ENCODE measurements around the gene MSI2. TPM values are rescaled to one million over a fixed set of nuclear protein-coding genes. Genes with fewer than 3 reads are reported as not detected.

The MSI2 gene
- polyA plus RNA-seq, 1 of the 3 experiments (the other 2 are of a cell fraction): 24.1 TPM

DNA sequence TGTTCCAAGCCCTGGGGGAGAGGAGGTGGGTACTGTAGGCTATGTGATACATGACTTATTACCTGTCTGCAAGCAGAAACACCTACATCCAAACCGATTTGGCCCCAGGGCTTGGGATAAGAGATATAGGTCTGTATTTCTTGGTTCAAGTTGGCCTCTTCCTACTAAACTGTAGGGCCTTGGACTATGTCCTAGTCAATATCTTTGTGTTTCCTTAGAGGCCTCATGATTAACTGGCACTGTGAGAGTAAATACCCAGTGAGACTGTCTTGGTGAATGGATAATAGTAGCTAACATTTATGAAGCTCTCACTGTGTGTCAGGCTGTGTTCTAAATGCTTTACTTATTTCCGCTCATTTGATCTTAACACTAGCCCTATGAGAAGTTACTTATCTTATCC lies 70.0 kb downstream of the MSI2 start:
- H3K9me3 ChIP-seq: no peaks in the 10 kb centered on the region
- no peaks in the 10 kb centered on the region for H3K9me2 ChIP-seq
- no peak overlapping the region for H2AFZ ChIP-seq (ENCODE audit: low read depth)
- ChIA-PET POLR2A (no interaction called here), CTCF (interaction anchor here (1.3 to 2.0 kb wide), 3 partner anchors 11 to 421 kb away, joined by 3 to 6 read pairs (median 4); no protein-coding TSS in a partner anchor)
- no peak for DNase-seq
- no peaks in the 10 kb centered on the region for H3F3A ChIP-seq (replicated peaks; ENCODE audit: insufficient read depth)
- no peak overlapping the region for H3K4me3 ChIP-seq (ENCODE audit: low read depth in 2 of 2, low read length in 1 of 2)
- H3K27ac ChIP-seq (ENCODE audit: low read depth in 2 of 2, low read length in 1 of 2): peak overlapping the region in 1 of 2 experiments; percentile 14; a peak in 1 of 4 replicates
- no peak overlapping the region for H3K4me2 ChIP-seq
- no peak for TF ChIP-seq POLR2AphosphoS5 (IDR thresholded peaks at IDR 0.05; ENCODE audit: low read depth, low read length)
- TF ChIP-seq TAF1 (IDR thresholded peaks at IDR 0.05; ENCODE audit: borderline replicate concordance, low read depth, low read length): no peak
- no peak for TF ChIP-seq YY1 (IDR thresholded peaks at IDR 0.05; ENCODE audit: low read depth)
- TF ChIP-seq TCF12 (IDR thresholded peaks at IDR 0.05): no peak
- no peak for TF ChIP-seq SIN3A (IDR thresholded peaks at IDR 0.05; ENCODE audit: borderline replicate concordance, low read depth, low read length)
- no peak for TF ChIP-seq RFX5 (IDR thresholded peaks at IDR 0.05; ENCODE audit: low read length)
- TF ChIP-seq FOXJ3 (CRISPR knock-in tag; IDR thresholded peaks at IDR 0.05): no peak
- no peak for TF ChIP-seq FOSL2 (IDR thresholded peaks at IDR 0.05; ENCODE audit: borderline replicate concordance, low read depth)
- TF ChIP-seq, protein P1, sequence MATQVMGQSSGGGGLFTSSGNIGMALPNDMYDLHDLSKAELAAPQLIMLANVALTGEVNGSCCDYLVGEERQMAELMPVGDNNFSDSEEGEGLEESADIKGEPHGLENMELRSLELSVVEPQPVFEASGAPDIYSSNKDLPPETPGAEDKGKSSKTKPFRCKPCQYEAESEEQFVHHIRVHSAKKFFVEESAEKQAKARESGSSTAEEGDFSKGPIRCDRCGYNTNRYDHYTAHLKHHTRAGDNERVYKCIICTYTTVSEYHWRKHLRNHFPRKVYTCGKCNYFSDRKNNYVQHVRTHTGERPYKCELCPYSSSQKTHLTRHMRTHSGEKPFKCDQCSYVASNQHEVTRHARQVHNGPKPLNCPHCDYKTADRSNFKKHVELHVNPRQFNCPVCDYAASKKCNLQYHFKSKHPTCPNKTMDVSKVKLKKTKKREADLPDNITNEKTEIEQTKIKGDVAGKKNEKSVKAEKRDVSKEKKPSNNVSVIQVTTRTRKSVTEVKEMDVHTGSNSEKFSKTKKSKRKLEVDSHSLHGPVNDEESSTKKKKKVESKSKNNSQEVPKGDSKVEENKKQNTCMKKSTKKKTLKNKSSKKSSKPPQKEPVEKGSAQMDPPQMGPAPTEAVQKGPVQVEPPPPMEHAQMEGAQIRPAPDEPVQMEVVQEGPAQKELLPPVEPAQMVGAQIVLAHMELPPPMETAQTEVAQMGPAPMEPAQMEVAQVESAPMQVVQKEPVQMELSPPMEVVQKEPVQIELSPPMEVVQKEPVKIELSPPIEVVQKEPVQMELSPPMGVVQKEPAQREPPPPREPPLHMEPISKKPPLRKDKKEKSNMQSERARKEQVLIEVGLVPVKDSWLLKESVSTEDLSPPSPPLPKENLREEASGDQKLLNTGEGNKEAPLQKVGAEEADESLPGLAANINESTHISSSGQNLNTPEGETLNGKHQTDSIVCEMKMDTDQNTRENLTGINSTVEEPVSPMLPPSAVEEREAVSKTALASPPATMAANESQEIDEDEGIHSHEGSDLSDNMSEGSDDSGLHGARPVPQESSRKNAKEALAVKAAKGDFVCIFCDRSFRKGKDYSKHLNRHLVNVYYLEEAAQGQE (IDR thresholded peaks at IDR 0.05; ENCODE audit: low read depth, low read length): no peak
- TF ChIP-seq, protein P2, sequence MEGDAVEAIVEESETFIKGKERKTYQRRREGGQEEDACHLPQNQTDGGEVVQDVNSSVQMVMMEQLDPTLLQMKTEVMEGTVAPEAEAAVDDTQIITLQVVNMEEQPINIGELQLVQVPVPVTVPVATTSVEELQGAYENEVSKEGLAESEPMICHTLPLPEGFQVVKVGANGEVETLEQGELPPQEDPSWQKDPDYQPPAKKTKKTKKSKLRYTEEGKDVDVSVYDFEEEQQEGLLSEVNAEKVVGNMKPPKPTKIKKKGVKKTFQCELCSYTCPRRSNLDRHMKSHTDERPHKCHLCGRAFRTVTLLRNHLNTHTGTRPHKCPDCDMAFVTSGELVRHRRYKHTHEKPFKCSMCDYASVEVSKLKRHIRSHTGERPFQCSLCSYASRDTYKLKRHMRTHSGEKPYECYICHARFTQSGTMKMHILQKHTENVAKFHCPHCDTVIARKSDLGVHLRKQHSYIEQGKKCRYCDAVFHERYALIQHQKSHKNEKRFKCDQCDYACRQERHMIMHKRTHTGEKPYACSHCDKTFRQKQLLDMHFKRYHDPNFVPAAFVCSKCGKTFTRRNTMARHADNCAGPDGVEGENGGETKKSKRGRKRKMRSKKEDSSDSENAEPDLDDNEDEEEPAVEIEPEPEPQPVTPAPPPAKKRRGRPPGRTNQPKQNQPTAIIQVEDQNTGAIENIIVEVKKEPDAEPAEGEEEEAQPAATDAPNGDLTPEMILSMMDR (IDR thresholded peaks at IDR 0.05): no peak
- no peak for TF ChIP-seq MXI1 (IDR thresholded peaks at IDR 0.05; ENCODE audit: low read depth, low read length)
- TF ChIP-seq MEF2A (IDR thresholded peaks at IDR 0.05; ENCODE audit: borderline replicate concordance, low read depth): no peak
- no peak for TF ChIP-seq TEAD4 (IDR thresholded peaks at IDR 0.05; ENCODE audit: borderline replicate concordance, insufficient read depth)
- TF ChIP-seq, protein P3, sequence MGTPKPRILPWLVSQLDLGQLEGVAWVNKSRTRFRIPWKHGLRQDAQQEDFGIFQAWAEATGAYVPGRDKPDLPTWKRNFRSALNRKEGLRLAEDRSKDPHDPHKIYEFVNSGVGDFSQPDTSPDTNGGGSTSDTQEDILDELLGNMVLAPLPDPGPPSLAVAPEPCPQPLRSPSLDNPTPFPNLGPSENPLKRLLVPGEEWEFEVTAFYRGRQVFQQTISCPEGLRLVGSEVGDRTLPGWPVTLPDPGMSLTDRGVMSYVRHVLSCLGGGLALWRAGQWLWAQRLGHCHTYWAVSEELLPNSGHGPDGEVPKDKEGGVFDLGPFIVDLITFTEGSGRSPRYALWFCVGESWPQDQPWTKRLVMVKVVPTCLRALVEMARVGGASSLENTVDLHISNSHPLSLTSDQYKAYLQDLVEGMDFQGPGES (IDR thresholded peaks at IDR 0.05; ENCODE audit: low read depth, low read length): no peak
- TF ChIP-seq, protein P4, sequence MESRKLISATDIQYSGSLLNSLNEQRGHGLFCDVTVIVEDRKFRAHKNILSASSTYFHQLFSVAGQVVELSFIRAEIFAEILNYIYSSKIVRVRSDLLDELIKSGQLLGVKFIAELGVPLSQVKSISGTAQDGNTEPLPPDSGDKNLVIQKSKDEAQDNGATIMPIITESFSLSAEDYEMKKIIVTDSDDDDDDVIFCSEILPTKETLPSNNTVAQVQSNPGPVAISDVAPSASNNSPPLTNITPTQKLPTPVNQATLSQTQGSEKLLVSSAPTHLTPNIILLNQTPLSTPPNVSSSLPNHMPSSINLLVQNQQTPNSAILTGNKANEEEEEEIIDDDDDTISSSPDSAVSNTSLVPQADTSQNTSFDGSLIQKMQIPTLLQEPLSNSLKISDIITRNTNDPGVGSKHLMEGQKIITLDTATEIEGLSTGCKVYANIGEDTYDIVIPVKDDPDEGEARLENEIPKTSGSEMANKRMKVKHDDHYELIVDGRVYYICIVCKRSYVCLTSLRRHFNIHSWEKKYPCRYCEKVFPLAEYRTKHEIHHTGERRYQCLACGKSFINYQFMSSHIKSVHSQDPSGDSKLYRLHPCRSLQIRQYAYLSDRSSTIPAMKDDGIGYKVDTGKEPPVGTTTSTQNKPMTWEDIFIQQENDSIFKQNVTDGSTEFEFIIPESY (IDR thresholded peaks at IDR 0.05; ENCODE audit: borderline replicate concordance, low read depth): no peak
- TF ChIP-seq RAD21 (IDR thresholded peaks at IDR 0.05; ENCODE audit: low read length): no peak
- TF ChIP-seq, protein P5, sequence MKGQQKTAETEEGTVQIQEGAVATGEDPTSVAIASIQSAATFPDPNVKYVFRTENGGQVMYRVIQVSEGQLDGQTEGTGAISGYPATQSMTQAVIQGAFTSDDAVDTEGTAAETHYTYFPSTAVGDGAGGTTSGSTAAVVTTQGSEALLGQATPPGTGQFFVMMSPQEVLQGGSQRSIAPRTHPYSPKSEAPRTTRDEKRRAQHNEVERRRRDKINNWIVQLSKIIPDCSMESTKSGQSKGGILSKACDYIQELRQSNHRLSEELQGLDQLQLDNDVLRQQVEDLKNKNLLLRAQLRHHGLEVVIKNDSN (IDR thresholded peaks at IDR 0.05; ENCODE audit: borderline replicate concordance, low read depth): no peak
- H3K9ac ChIP-seq: no peak overlapping the region
- peaks cover 5% of the 10 kb centered on the region in 2 experiments for H3K36me3 ChIP-seq (replicated peaks in 1 of 2; ENCODE audit: control insufficient read depth in 1 of 2, insufficient read depth in 2 of 2, low read length in 1 of 2)
- WGBS (ENCODE audit: low lambda C conversion rate): 100% methylated on average over 2 of the region's 2 CpGs
- no peaks in the 10 kb centered on the region for H3K27me3 ChIP-seq (ENCODE audit: insufficient read depth)
- H3K79me2 ChIP-seq (ENCODE audit: insufficient read depth): no peaks in the 10 kb centered on the region
- peaks cover 9 to 14% of the 10 kb centered on the region in 2 experiments; a peak in 3 of 4 replicates for H3K4me1 ChIP-seq (ENCODE audit: control insufficient read depth in 1 of 2, insufficient read depth in 2 of 2, low read depth in 1 of 2, low read length in 1 of 2)
- no peaks in the 10 kb centered on the region for H4K20me1 ChIP-seq (ENCODE audit: insufficient read depth)
